Smooth muscle cell (in vitro differentiated cells): ENCODE results near the gene CCT7. TPM values are rescaled to one million over a fixed set of nuclear protein-coding genes. Genes with fewer than 3 reads are reported as not detected.

Source experiments
- DNase-seq: peaks from one replicate; lab custom pipeline; 2025; ENCODE audit not compliant: unreplicated experiment; lab: John Stamatoyannopoulos, UW
- H2AFZ ChIP-seq: fragments of 200-600 bp; sonication (generic); 2 replicates; pipeline ENCODE4 v1.6.0; 2016; ENCODE audit warnings: antibody characterized with exemption, low read depth, mild to moderate bottlenecking
- H3F3A ChIP-seq: fragments of 200-600 bp; sonication (generic); 2 replicates; pipeline ENCODE4 v1.6.0; 2017; ENCODE audit warnings: antibody characterized with exemption, low read depth
- H3K27ac ChIP-seq: fragments of 200-600 bp; sonication (generic); 2 replicates; pipeline ENCODE4 v1.5.1; 2016; ENCODE audit warnings: low read depth, mild to moderate bottlenecking
- H3K27me3 ChIP-seq: fragments of 200-600 bp; sonication (generic); 2 replicates; pipeline ENCODE4 v1.6.1; 2016; ENCODE audit warnings: low read depth, mild to moderate bottlenecking
- H3K36me3 ChIP-seq: fragments of 200-600 bp; sonication (generic); 2 replicates; pipeline ENCODE4 v1.5.1; 2016; ENCODE audit warnings: low read depth
- H3K4me1 ChIP-seq: fragments of 200-600 bp; sonication (generic); 2 replicates; pipeline ENCODE4 v1.5.1; 2016; ENCODE audit warnings: low read depth
- H3K4me2 ChIP-seq: fragments of 200-600 bp; sonication (generic); 2 replicates; pipeline ENCODE4 v1.6.0; 2016; ENCODE audit warnings: mild to moderate bottlenecking
- H3K4me3 ChIP-seq: fragments of 200-600 bp; sonication (generic); 2 replicates; pipeline ENCODE4 v1.5.1; 2016; ENCODE audit warnings: mild to moderate bottlenecking
- H3K79me2 ChIP-seq: fragments of 200-600 bp; sonication (generic); 2 replicates; pipeline ENCODE4 v1.6.0; 2016; ENCODE audit warnings: low read depth, mild to moderate bottlenecking
- H3K9ac ChIP-seq: fragments of 200-600 bp; sonication (generic); 2 replicates; pipeline ENCODE4 v1.6.0; 2016; ENCODE audit warnings: low read depth
- H3K9me3 ChIP-seq: fragments of 200-600 bp; sonication (generic); replicated peaks from 2 replicates; pipeline ENCODE4 v1.5.1; 2016; ENCODE audit warnings: low read depth
- H4K20me1 ChIP-seq: fragments of 200-600 bp; sonication (generic); 2 replicates; pipeline ENCODE4 v1.6.0; 2016; ENCODE audit warnings: low read depth
- CTCF ChIP-seq: fragments of 200-600 bp; sonication (generic); IDR thresholded peaks from 2 replicates; pipeline ENCODE4 v1.5.1; 2017; ENCODE audit warnings: borderline replicate concordance, mild to moderate bottlenecking, antibody characterized with exemption; ENCODE audit not compliant: insufficient read depth, poor library complexity, severe bottlenecking
- WGBS: methylation state at CpG from one replicate; pipeline ENCODE4 v1.1.7; 2016; ENCODE audit warnings: low lambda C conversion rate; 5-methylcytosine and 5-hydroxymethylcytosine counted together
- polyA plus RNA-seq: library from polyadenylated mRNA; unstranded; fragments of >200 nt; fragmentation: Nextera tagmentation; extraction: Ambion mirVana; gene quantifications from 2 replicates; pipeline ENCODE4 v1.2.1, GENCODE V29; 2016
- total RNA-seq: library from RNA; depleted of rRNA; stranded (reverse); fragments of >200 nt; gene quantifications from 2 replicates; pipeline ENCODE4 v1.2.3, GENCODE V29; 2014

The CCT7 gene
- total and polyA plus RNA-seq, 2 experiments from 2014 or later = 197 to 212 TPM

GRCh38 chr2:73202156-73203054, 31.7 kb upstream of the CCT7 start, which contains the start of gene NOTO:
Gene NOTO, plus strand, starts transcription at chr2:73202574. Its CDS starts 93 bp downstream, at chr2:73202667.
- 2% methylated on average over 70 of the region's 87 CpGs for WGBS

GRCh38 chr2:73203055-73203681, 30.9 kb upstream of the CCT7 start:
- Histone ChIP-seq H3K9ac (no peak overlapping the region), H3K36me3 (no peaks in the 10 kb centered on the region), H3K27me3 (peaks cover 69% of the 10 kb centered on the region), H3K27ac (no peak overlapping the region), H2AFZ (no peak overlapping the region), H3K79me2 (no peaks in the 10 kb centered on the region), H3K4me1 (no peaks in the 10 kb centered on the region), H3K4me2 (peak overlapping the region; percentile 82), H3F3A (no peaks in the 10 kb centered on the region), H4K20me1 (no peaks in the 10 kb centered on the region), H3K4me3 (peak overlapping the region; percentile 38), H3K9me3 (no peaks in the 10 kb centered on the region)
- no peak for TF ChIP-seq CTCF
- WGBS = 7% methylated on average over 38 of the region's 44 CpGs
- no peak for DNase-seq

More at GRCh38 chr2:73202156-73203054, 31.7 kb upstream of the CCT7 start, which contains the start of gene NOTO:
- no peaks in the 10 kb centered on the region for H4K20me1 ChIP-seq
- no peak within 1 kb of the TSS for H3K9ac ChIP-seq
- H3K4me3 ChIP-seq = peak within 1 kb of the TSS; percentile 38
- H2AFZ ChIP-seq = no peak within 1 kb of the TSS
- DNase-seq = no peak
- no peaks in the 10 kb centered on the region for H3K9me3 ChIP-seq
- no peaks in the 10 kb centered on the region for H3K79me2 ChIP-seq
- H3K4me2 ChIP-seq = peak within 1 kb of the TSS; percentile 82
- H3F3A ChIP-seq = no peaks in the 10 kb centered on the region
- no peaks in the 10 kb centered on the region for H3K36me3 ChIP-seq
- no peaks in the 10 kb centered on the region for H3K4me1 ChIP-seq
- H3K27me3 ChIP-seq = peaks cover 77% of the 10 kb centered on the region
- no peak within 1 kb of the TSS for H3K27ac ChIP-seq
- TF ChIP-seq CTCF = no peak

- H3K4me1 ChIP-seq = no peaks in the 10 kb centered on the region
- H3K27ac ChIP-seq = no peak overlapping the region
- no peaks in the 10 kb centered on the region for H3K36me3 ChIP-seq
- no peak for TF ChIP-seq CTCF
- H3K79me2 ChIP-seq = no peaks in the 10 kb centered on the region
- H3K27me3 ChIP-seq = peaks cover 56% of the 10 kb centered on the region
- H2AFZ ChIP-seq = no peak overlapping the region
- no peak overlapping the region for H3K4me2 ChIP-seq
- DNase-seq = no peak
- 73% methylated on average over 6 of the region's 6 CpGs for WGBS
- no peaks in the 10 kb centered on the region for H3F3A ChIP-seq
- no peak overlapping the region for H3K4me3 ChIP-seq
- H3K9me3 ChIP-seq = no peaks in the 10 kb centered on the region
- no peak overlapping the region for H3K9ac ChIP-seq
- H4K20me1 ChIP-seq = no peaks in the 10 kb centered on the region
Measured at GRCh38 chr2:73205611-73206010, 28.5 kb upstream of the CCT7 start.
